ENCODE measurements around the gene CPED1. TPM values are rescaled to one million over a fixed set of nuclear protein-coding genes. Genes with fewer than 3 reads are reported as not detected.
A peak's percentile ranks its signal among the peaks of the same experiment; 100 is the strongest.

The CPED1 gene
- total RNA-seq, 1 donor from 2014 or later = 38.6 TPM

- peak overlapping the region; percentile 42 for H3K27ac ChIP-seq
- TF ChIP-seq CTCF (IDR thresholded peaks at IDR 0.05) = no peak
- no peak for ATAC-seq
Observed at GRCh38 chr7:121023683-121024511, 35.4 kb downstream of the CPED1 start.

GRCh38 chr7:121024611-121025010, 36.1 kb downstream of the CPED1 start:
- no peaks in the 10 kb centered on the region for H3K36me3 ChIP-seq
- peaks cover 42% of the 10 kb centered on the region for H3K4me1 ChIP-seq

More at GRCh38 chr7:121023683-121024511, 35.4 kb downstream of the CPED1 start:
- Histone ChIP-seq H3K4me3 (no peak overlapping the region), H3K36me3 (no peaks in the 10 kb centered on the region), H3K4me1 (peaks cover 42% of the 10 kb centered on the region), H3K9me3 (no peaks in the 10 kb centered on the region), H3K27me3 (ENCODE audit: low read depth) (no peaks in the 10 kb centered on the region)
- intact Hi-C loops (cut with DNase I) = no loop called here
- DNase-seq = no peak

GRCh38 chr7:121026159-121026558, 37.6 kb downstream of the CPED1 start:
- Histone ChIP-seq H3K27me3 (ENCODE audit: low read depth) (no peaks in the 10 kb centered on the region), H3K9me3 (no peaks in the 10 kb centered on the region), H3K4me3 (no peak overlapping the region), H3K4me1 (peaks cover 36% of the 10 kb centered on the region), H3K27ac (no peak overlapping the region), H3K36me3 (no peaks in the 10 kb centered on the region)
- intact Hi-C loops (cut with DNase I) = no loop called here
- no peak for ATAC-seq
- no peak for TF ChIP-seq CTCF (IDR thresholded peaks at IDR 0.05)
- DNase-seq = no peak

More at GRCh38 chr7:121024611-121025010, 36.1 kb downstream of the CPED1 start:
- peak overlapping the region; percentile 42 for H3K27ac ChIP-seq
- H3K27me3 ChIP-seq (ENCODE audit: low read depth) = no peaks in the 10 kb centered on the region
- DNase-seq (no peak), ATAC-seq (no peak)
- TF ChIP-seq CTCF (IDR thresholded peaks at IDR 0.05) = no peak
- no peak overlapping the region for H3K4me3 ChIP-seq
- intact Hi-C loops (cut with DNase I) = no loop called here
- H3K9me3 ChIP-seq = no peaks in the 10 kb centered on the region

- ATAC-seq = no peak
- Histone ChIP-seq H3K27me3 (ENCODE audit: low read depth) (no peaks in the 10 kb centered on the region), H3K4me3 (no peak overlapping the region), H3K36me3 (no peaks in the 10 kb centered on the region), H3K4me1 (peaks cover 34% of the 10 kb centered on the region), H3K9me3 (no peaks in the 10 kb centered on the region), H3K27ac (no peak overlapping the region)
- DNase-seq = no peak
- intact Hi-C loops (cut with DNase I) = no loop called here
- TF ChIP-seq CTCF (IDR thresholded peaks at IDR 0.05) = no peak
Observed at GRCh38 chr7:121026577-121027111, 38.1 kb downstream of the CPED1 start.

GRCh38 chr7:121027761-121028669, 39.5 kb downstream of the CPED1 start:
- DNase-seq (no peak), ATAC-seq (peak in 1 of 2 donors; percentile 36)
- Histone ChIP-seq H3K27ac (peak overlapping the region; percentile 12), H3K27me3 (ENCODE audit: low read depth) (no peaks in the 10 kb centered on the region), H3K4me3 (no peak overlapping the region), H3K9me3 (no peaks in the 10 kb centered on the region), H3K36me3 (no peaks in the 10 kb centered on the region), H3K4me1 (peaks cover 29% of the 10 kb centered on the region)
- TF ChIP-seq CTCF (IDR thresholded peaks at IDR 0.05) = no peak
- intact Hi-C loops (cut with DNase I) = no loop called here
